HCT116 (cell line): ENCODE data around the gene ZDHHC15. TPM values are rescaled to one million over a fixed set of nuclear protein-coding genes. Genes with fewer than 3 reads are reported as not detected.
"Not testable (repeated sequence)": the region's sequence is repeated elsewhere in the genome, so short reads cannot be mapped to it uniquely, and the experiment has no call there.

Experiments used
- ATAC-seq: fragments of 200-7000 bp; cut with Tn5 transposase; 2 replicates; pipeline ENCODE4 v1.9.1; 2020; ENCODE audit warnings: mild to moderate bottlenecking, moderate library complexity
- Bru-seq: library from RNA; stranded (reverse); fragments of 400-500 nt; gene quantifications from one replicate; lab custom pipeline; 2021; lab: Mats Ljungman, UMichigan
- BruChase-seq, 2 experiments: library from RNA; stranded (reverse); fragments of 400-500 nt; gene quantifications; one replicate each; lab custom pipeline; 2021; lab: Mats Ljungman, UMichigan
- BruUV-seq: library from RNA; stranded (reverse); fragments of 400-500 nt; replicated peaks from 2 replicates; lab custom pipeline; 2021; lab: Mats Ljungman, UMichigan
- CTCF ChIA-PET: fragments of 300-600 bp; sonication (Branson Sonifier 250); formaldehyde crosslinking; loops from one replicate; lab custom pipeline; 2021; ENCODE audit warnings: antibody characterized with exemption; lab: Charles Lee
- POLR2A ChIA-PET: fragments of 300-600, 350-600 bp; sonication (Branson Sonifier 250); formaldehyde crosslinking; loops from one replicate; lab custom pipeline; 2021; ENCODE audit warnings: antibody characterized with exemption; lab: Charles Lee
- RAD21 ChIA-PET, 2 experiments: fragments of 300-600 bp; sonication (Branson Sonifier 250); formaldehyde crosslinking; loops; one replicate each; lab custom pipeline; 2023; ENCODE audit warnings: low total read pairs in 2 of 2; ENCODE audit not compliant: uncharacterized antibody in 2 of 2, unreplicated experiment in 2 of 2, low non-redundant PET in 1 of 2; lab: Charles Lee
- DNase-seq: peaks from one replicate; pipeline ENCODE4 v3.0.0-alpha.2; 2010; ENCODE audit warnings: low read depth, low spot score
- H2AFZ ChIP-seq: fragments of 200-600 bp; shearing (Covaris generic), sonication (generic); 2 replicates; pipeline ENCODE4 v1.6.1; 2017; ENCODE audit warnings: low read depth, mixed run types, mixed read lengths, antibody characterized with exemption, low read length; ENCODE audit not compliant: poor library complexity, severe bottlenecking
- H3K27ac ChIP-seq: 2 replicates; pipeline ENCODE4 v1.5.1; 2012; ENCODE audit warnings: low read depth, low read length
- H3K27me3 ChIP-seq: fragments of 200-600 bp; sonication (generic); 2 replicates; pipeline ENCODE4 v1.6.1; 2016; ENCODE audit warnings: mixed run types, low read length, mixed read lengths; ENCODE audit not compliant: insufficient read depth
- H3K36me3 ChIP-seq, 2 experiments: fragments of 200-500 bp in 1 of 2; fragments of 200-600 bp in 1 of 2; sonication (Bioruptor generic) in 1 of 2; sonication (generic) in 1 of 2; 2 replicates each; pipeline versions ENCODE4 v1.5.1 to v1.6.1; 2014 to 2016; ENCODE audit warnings: low read length in 2 of 2, inconsistent platforms in 1 of 2, mixed read lengths in 1 of 2, mixed run types in 1 of 2; ENCODE audit not compliant: insufficient read depth in 2 of 2, control insufficient read depth in 1 of 2
- H3K4me1 ChIP-seq, 2 experiments: fragments of 200-600 bp in 1 of 2; sonication (generic) in 1 of 2; 2 replicates each; pipeline versions ENCODE4 v1.5.1 to v1.6.1; 2012 to 2017; ENCODE audit warnings: low read length in 2 of 2, inconsistent platforms in 1 of 2, mild to moderate bottlenecking in 1 of 2, mixed read lengths in 1 of 2, mixed run types in 1 of 2, moderate library complexity in 1 of 2; ENCODE audit not compliant: insufficient read depth in 2 of 2, control insufficient read depth in 1 of 2
- H3K4me2 ChIP-seq: fragments of 200-600 bp; sonication (generic); 2 replicates; pipeline ENCODE4 v1.6.1; 2017; ENCODE audit warnings: mixed run types, low read length, mixed read lengths
- H3K4me3 ChIP-seq, 2 experiments: fragments of 200-600 bp in 1 of 2; sonication (generic) in 1 of 2; replicated peaks in 1 of 2; 2 replicates each; pipeline ENCODE4 v1.5.1; 2011 to 2016; ENCODE audit warnings: low read length in 2 of 2, control low read depth in 1 of 2, low read depth in 1 of 2, mild to moderate bottlenecking in 1 of 2, mixed read lengths in 1 of 2, mixed run types in 1 of 2
- H3K79me2 ChIP-seq: fragments of 200-600 bp; sonication (generic); 2 replicates; pipeline ENCODE4 v1.6.1; 2017; ENCODE audit warnings: mild to moderate bottlenecking, mixed run types, low read length, moderate library complexity, mixed read lengths; ENCODE audit not compliant: insufficient read depth
- H3K9ac ChIP-seq: fragments of 200-600 bp; sonication (generic); 2 replicates; pipeline ENCODE4 v1.6.1; 2016; ENCODE audit warnings: low read length, mixed read lengths
- H3K9me2 ChIP-seq: fragments of 200-600 bp; sonication (generic), shearing (Covaris generic); 2 replicates; pipeline ENCODE4 v1.6.1; 2017; ENCODE audit warnings: mixed run types, mild to moderate bottlenecking, moderate library complexity; ENCODE audit not compliant: insufficient read depth
- H3K9me3 ChIP-seq, 2 experiments: fragments of 200-500 bp in 1 of 2; fragments of 200-600 bp in 1 of 2; sonication (Bioruptor generic) in 1 of 2; sonication (generic) in 1 of 2; 2 replicates each; pipeline ENCODE4 v1.6.1; 2014 to 2017; ENCODE audit warnings: low read length in 2 of 2, mixed read lengths in 2 of 2, inconsistent platforms in 1 of 2, low read depth in 1 of 2, mild to moderate bottlenecking in 1 of 2, mixed run types in 1 of 2, moderate library complexity in 1 of 2; ENCODE audit not compliant: control insufficient read depth in 1 of 2, insufficient read depth in 1 of 2
- H4K20me1 ChIP-seq: fragments of 200-600 bp; sonication (generic), shearing (Covaris generic); 2 replicates; pipeline ENCODE4 v1.6.1; 2017; ENCODE audit warnings: mixed run types, mild to moderate bottlenecking, moderate library complexity; ENCODE audit not compliant: insufficient read depth
- CEBPB ChIP-seq: IDR thresholded peaks from 2 replicates; pipeline ENCODE4 v1.6.1; 2012; ENCODE audit warnings: low read depth
- CTCF ChIP-seq, 3 experiments: fragments of 200-600 bp in 1 of 3; sonication (generic) in 1 of 3; IDR thresholded peaks in 2 of 3; conservative IDR thresholded peaks in 1 of 3; 2 replicates each; pipeline ENCODE4 v1.5.1; 2012 to 2017; ENCODE audit warnings: low read depth in 2 of 3, low read length in 2 of 3, antibody characterized with exemption in 1 of 3, borderline replicate concordance in 1 of 3, control low read depth in 1 of 3, mild to moderate bottlenecking in 1 of 3, mixed read lengths in 1 of 3, mixed run types in 1 of 3, moderate library complexity in 1 of 3; ENCODE audit not compliant: insufficient read depth in 1 of 3
- MAX ChIP-seq: IDR thresholded peaks from 2 replicates; pipeline ENCODE4 v1.6.1; 2012
- POLR2AphosphoS5 ChIP-seq: IDR thresholded peaks from 2 replicates; pipeline ENCODE4 v1.6.1; 2011; ENCODE audit warnings: mild to moderate bottlenecking, low read depth, low read length, moderate library complexity
- RAD21 ChIP-seq: IDR thresholded peaks from 2 replicates; pipeline ENCODE4 v1.6.1; 2012; ENCODE audit warnings: low read depth, mild to moderate bottlenecking
- SIN3A ChIP-seq: IDR thresholded peaks from 2 replicates; pipeline ENCODE4 v1.6.1; 2012; ENCODE audit warnings: low read depth
- ZFX ChIP-seq: fragments of 450-650 bp; IDR thresholded peaks from 2 replicates; pipeline ENCODE4 v1.6.1; 2017
- intact Hi-C: fragments of 100-400 bp; cut with micrococcal nuclease; formaldehyde crosslinking; loops from 2 replicates; pipeline ENCODE4 v1.10.0; 2022
- long read RNA-seq: library from polyadenylated mRNA; unstranded; transcript quantifications from one replicate; pipeline ENCODE4 v2.0.0, GENCODE V29; 2021; ENCODE audit not compliant: unreplicated experiment
- polyA plus RNA-seq: library from polyadenylated mRNA; unstranded; fragments of >200 nt; gene quantifications from 2 replicates; pipeline ENCODE4 v1.2.1, GENCODE V29; 2012; ENCODE audit warnings: missing spikeins
- total RNA-seq: library from RNA; stranded (reverse); gene quantifications from one replicate; pipeline ENCODE4 v1.2.1, GENCODE V29; 2021; ENCODE audit not compliant: unreplicated experiment

Gene ZDHHC15
- total RNA-seq, result not detected
- polyA plus RNA-seq, result not detected in 2 replicates
- Bru-seq, nascent RNA, result percentile 1 among the genes with signal in this experiment
- percentile 1 among the genes with signal in this experiment for BruChase-seq, experiment 1, labeled RNA remaining after a 6-hour chase
- percentile 1 among the genes with signal in this experiment for BruChase-seq, experiment 2, labeled RNA remaining after a 2-hour chase
- long read RNA-seq, result 0 reads

- no peak within 1 kb of the TSS for H3K4me3 ChIP-seq
- CTCF ChIA-PET, result no interaction called here
- POLR2A ChIA-PET, result no interaction called here
- DNase-seq (no peak), ATAC-seq (no peak)
- RAD21 ChIA-PET, result no interaction called here
- H3K9me2 ChIP-seq, result no peaks in the 10 kb centered on the region
- H2AFZ ChIP-seq, result no peak within 1 kb of the TSS
- H3K79me2 ChIP-seq, result no peaks in the 10 kb centered on the region
- H3K36me3 ChIP-seq, result no peaks in the 10 kb centered on the region
- H3K27ac ChIP-seq, result no peak within 1 kb of the TSS
- no TSS peak for BruUV-seq
- no peaks in the 10 kb centered on the region for H3K4me1 ChIP-seq
- no peaks in the 10 kb centered on the region for H3K27me3 ChIP-seq
- intact Hi-C loops, result no loop called here
- TF ChIP-seq CEBPB (no peak), CTCF (IDR thresholded peaks at IDR 0.05 in 2 of 3, conservative IDR thresholded peaks at IDR 0.05 in 1 of 3; ENCODE audit: borderline replicate concordance in 1 of 3, insufficient read depth in 1 of 3, low read depth in 2 of 3, low read length in 2 of 3) (no peak), SIN3A (no peak), POLR2AphosphoS5 (no peak), ZFX (no peak), MAX (no peak), RAD21 (no peak)
- no peak within 1 kb of the TSS for H3K9ac ChIP-seq
- H3K9me3 ChIP-seq, result no peaks in the 10 kb centered on the region
- H3K4me2 ChIP-seq, result no peak within 1 kb of the TSS
- H4K20me1 ChIP-seq, result no peaks in the 10 kb centered on the region
Measured at GRCh38 chrX:75522565-75523431, at the start of gene ZDHHC15. TSS of gene ZDHHC15 (minus strand) at chrX:75523037. CDS start at chrX:75523024, 13 bp downstream.

GRCh38 chrX:75560544-75560943 is 37.7 kb upstream of the ZDHHC15 start:
- H3K4me3 ChIP-seq, H3K36me3 ChIP-seq, H3K27me3 ChIP-seq, H3K9me2 ChIP-seq, intact Hi-C loops, H3K9ac ChIP-seq, POLR2A ChIA-PET, H4K20me1 ChIP-seq, BruUV-seq, RAD21 ChIA-PET, H3K9me3 ChIP-seq, H2AFZ ChIP-seq, H3K27ac ChIP-seq, DNase-seq, H3K79me2 ChIP-seq, CTCF ChIA-PET, H3K4me2 ChIP-seq, ATAC-seq, H3K4me1 ChIP-seq: not testable (repeated sequence)
